Measurements from ENCODE around the gene FAT1.

FAT1 gene

GRCh38 chr4:186685767-186686183, 37.9 kb downstream of the FAT1 start:
- no peak for TF ChIP-seq SUZ12 (IDR thresholded peaks at IDR 0.05; ENCODE audit: extremely low read depth, insufficient read depth, insufficient read length)
- TF ChIP-seq YY1 (IDR thresholded peaks at IDR 0.05; ENCODE audit: insufficient read depth, insufficient read length): no peak
- TF ChIP-seq ZNF274 (IDR thresholded peaks at IDR 0.05; ENCODE audit: low read depth, low read length): no peak
- peaks cover 10% of the 10 kb centered on the region for H3K4me1 ChIP-seq (ENCODE audit: insufficient read depth, insufficient read length)
- no peak for DNase-seq (ENCODE audit: low read depth, low spot score)
- no peak overlapping the region for H3K4me3 ChIP-seq (ENCODE audit: insufficient read length, low read depth)
- H3K9me3 ChIP-seq (ENCODE audit: insufficient read depth, low read length): no peaks in the 10 kb centered on the region
- H3K36me3 ChIP-seq (ENCODE audit: insufficient read depth, insufficient read length, low read length): peaks cover 12% of the 10 kb centered on the region
- no peaks in the 10 kb centered on the region for H3K27me3 ChIP-seq (ENCODE audit: insufficient read depth, insufficient read length)
- peak overlapping the region; percentile 45 for H3K9ac ChIP-seq (ENCODE audit: insufficient read length, low read depth)

DNA sequence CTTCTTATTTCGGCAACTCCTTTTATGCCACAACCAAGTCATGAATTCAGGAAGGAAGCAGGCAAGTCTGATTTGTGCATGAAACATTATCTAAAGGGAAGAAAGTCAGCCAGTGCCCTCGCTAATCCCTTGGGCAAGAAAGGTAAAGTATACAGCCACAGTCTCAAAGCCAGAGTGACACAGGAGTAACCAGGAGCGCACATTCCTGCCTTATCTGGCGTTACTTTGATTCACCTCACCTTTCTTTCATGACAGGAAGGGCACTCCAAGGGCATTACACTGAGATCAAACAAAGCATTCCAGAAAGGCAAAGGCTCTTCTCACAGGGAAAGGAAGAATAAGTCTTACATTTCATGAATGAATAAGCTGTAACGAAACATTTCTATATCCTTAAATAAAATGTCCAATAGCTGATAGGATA, 38.8 kb downstream of the FAT1 start:
- H3K9me3 ChIP-seq (ENCODE audit: insufficient read depth, low read length): no peaks in the 10 kb centered on the region
- no peak for DNase-seq (ENCODE audit: low read depth, low spot score)
- no peak overlapping the region for H3K9ac ChIP-seq (ENCODE audit: insufficient read length, low read depth)
- H3K4me3 ChIP-seq (ENCODE audit: insufficient read length, low read depth): no peak overlapping the region
- no peaks in the 10 kb centered on the region for H3K27me3 ChIP-seq (ENCODE audit: insufficient read depth, insufficient read length)
- no peak for TF ChIP-seq ZNF274 (IDR thresholded peaks at IDR 0.05; ENCODE audit: low read depth, low read length)
- TF ChIP-seq YY1 (IDR thresholded peaks at IDR 0.05; ENCODE audit: insufficient read depth, insufficient read length): no peak
- peaks cover 10% of the 10 kb centered on the region for H3K4me1 ChIP-seq (ENCODE audit: insufficient read depth, insufficient read length)
- peaks cover 12% of the 10 kb centered on the region for H3K36me3 ChIP-seq (ENCODE audit: insufficient read depth, insufficient read length, low read length)

DNA sequence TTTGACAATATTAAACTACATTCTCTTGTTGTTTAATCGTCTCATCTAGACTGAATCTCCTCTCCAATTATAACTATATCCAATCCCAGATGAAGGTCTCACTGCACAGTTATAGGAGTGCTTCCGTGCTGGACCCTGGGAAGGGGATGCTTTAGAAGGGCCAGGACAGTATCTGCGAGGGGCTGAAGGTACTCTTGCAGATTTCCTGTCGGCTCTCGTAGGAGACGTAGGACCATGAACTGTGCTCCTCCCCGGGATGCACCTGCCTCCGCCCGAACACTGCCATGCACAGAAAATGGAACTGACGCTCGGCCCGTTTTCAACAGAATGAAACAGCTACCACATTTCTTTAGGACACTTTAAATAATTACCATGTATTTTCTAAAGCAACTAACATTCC, 39.4 kb downstream of the FAT1 start:
- Histone ChIP-seq H3K9me3 (ENCODE audit: insufficient read depth, low read length) (no peaks in the 10 kb centered on the region), H3K4me3 (ENCODE audit: insufficient read length, low read depth) (no peak overlapping the region), H3K27me3 (ENCODE audit: insufficient read depth, insufficient read length) (no peaks in the 10 kb centered on the region), H3K9ac (ENCODE audit: insufficient read length, low read depth) (no peak overlapping the region), H3K36me3 (ENCODE audit: insufficient read depth, insufficient read length, low read length) (peaks cover 12% of the 10 kb centered on the region), H3K4me1 (ENCODE audit: insufficient read depth, insufficient read length) (peaks cover 8% of the 10 kb centered on the region)
- no peak for TF ChIP-seq YY1 (IDR thresholded peaks at IDR 0.05; ENCODE audit: insufficient read depth, insufficient read length)
- DNase-seq (ENCODE audit: low read depth, low spot score): no peak

- DNase-seq (ENCODE audit: low read depth, low spot score): no peak
- Histone ChIP-seq H3K4me1 (ENCODE audit: insufficient read depth, insufficient read length) (peaks cover 7% of the 10 kb centered on the region), H3K9me3 (ENCODE audit: insufficient read depth, low read length) (no peaks in the 10 kb centered on the region), H3K9ac (ENCODE audit: insufficient read length, low read depth) (no peak overlapping the region), H3K4me3 (ENCODE audit: insufficient read length, low read depth) (no peak overlapping the region), H3K36me3 (ENCODE audit: insufficient read depth, insufficient read length, low read length) (peaks cover 12% of the 10 kb centered on the region), H3K27me3 (ENCODE audit: insufficient read depth, insufficient read length) (no peaks in the 10 kb centered on the region)
- TF ChIP-seq ZNF274 (IDR thresholded peaks at IDR 0.05; ENCODE audit: low read depth, low read length): no peak
- no peak for TF ChIP-seq SUZ12 (IDR thresholded peaks at IDR 0.05; ENCODE audit: extremely low read depth, insufficient read depth, insufficient read length)
- TF ChIP-seq YY1 (IDR thresholded peaks at IDR 0.05; ENCODE audit: insufficient read depth, insufficient read length): no peak
Observed at GRCh38 chr4:186680641-186681040, 43.0 kb downstream of the FAT1 start.

- no peaks in the 10 kb centered on the region for H3K27me3 ChIP-seq (ENCODE audit: insufficient read depth, insufficient read length)
- H3K4me1 ChIP-seq (ENCODE audit: insufficient read depth, insufficient read length): no peaks in the 10 kb centered on the region
- H3K36me3 ChIP-seq (ENCODE audit: insufficient read depth, insufficient read length, low read length): peaks cover 14% of the 10 kb centered on the region
- no peak for DNase-seq (ENCODE audit: low read depth, low spot score)
- H3K4me3 ChIP-seq (ENCODE audit: insufficient read length, low read depth): no peak overlapping the region
- no peaks in the 10 kb centered on the region for H3K9me3 ChIP-seq (ENCODE audit: insufficient read depth, low read length)
- no peak overlapping the region for H3K9ac ChIP-seq (ENCODE audit: insufficient read length, low read depth)
- TF ChIP-seq SUZ12 (IDR thresholded peaks at IDR 0.05; ENCODE audit: extremely low read depth, insufficient read depth, insufficient read length) (no peak), ZNF274 (IDR thresholded peaks at IDR 0.05; ENCODE audit: low read depth, low read length) (no peak), YY1 (IDR thresholded peaks at IDR 0.05; ENCODE audit: insufficient read depth, insufficient read length) (no peak)
Observed at GRCh38 chr4:186676531-186677161, 47.0 kb downstream of the FAT1 start.

DNA sequence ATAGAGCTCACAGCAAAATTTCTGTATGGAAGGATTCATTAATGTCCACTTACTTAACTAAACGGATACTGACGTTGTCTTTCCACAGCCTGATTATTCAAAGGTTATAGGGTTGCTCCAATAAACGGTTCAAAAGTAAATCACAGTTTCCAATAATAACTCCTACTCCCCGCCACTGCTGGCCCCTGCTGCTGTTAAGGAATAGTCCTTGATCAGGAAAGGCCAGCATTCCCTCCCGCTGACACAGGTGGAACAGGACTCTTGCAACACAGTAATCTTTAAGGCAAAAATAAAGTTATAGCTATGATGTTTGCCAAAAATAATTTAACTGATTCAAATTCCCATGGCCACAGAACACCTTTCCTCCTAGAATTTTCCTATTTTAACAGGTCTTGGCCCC, 53.9 kb downstream of the FAT1 start:
- DNase-seq (ENCODE audit: low read depth, low spot score): no peak
- H3K4me3 ChIP-seq (ENCODE audit: insufficient read length, low read depth): no peak overlapping the region
- H3K9me3 ChIP-seq (ENCODE audit: insufficient read depth, low read length): no peaks in the 10 kb centered on the region
- H3K9ac ChIP-seq (ENCODE audit: insufficient read length, low read depth): no peak overlapping the region
- no peak for TF ChIP-seq YY1 (IDR thresholded peaks at IDR 0.05; ENCODE audit: insufficient read depth, insufficient read length)
- no peak for TF ChIP-seq ZNF274 (IDR thresholded peaks at IDR 0.05; ENCODE audit: low read depth, low read length)
- TF ChIP-seq SUZ12 (IDR thresholded peaks at IDR 0.05; ENCODE audit: extremely low read depth, insufficient read depth, insufficient read length): no peak
- no peaks in the 10 kb centered on the region for H3K4me1 ChIP-seq (ENCODE audit: insufficient read depth, insufficient read length)
- peaks cover 41% of the 10 kb centered on the region for H3K36me3 ChIP-seq (ENCODE audit: insufficient read depth, insufficient read length, low read length)
- H3K27me3 ChIP-seq (ENCODE audit: insufficient read depth, insufficient read length): no peaks in the 10 kb centered on the region

GRCh38 chr4:186669159-186669731, 54.4 kb downstream of the FAT1 start:
- Histone ChIP-seq H3K36me3 (ENCODE audit: insufficient read depth, insufficient read length, low read length) (peaks cover 44% of the 10 kb centered on the region), H3K4me3 (ENCODE audit: insufficient read length, low read depth) (no peak overlapping the region), H3K27me3 (ENCODE audit: insufficient read depth, insufficient read length) (no peaks in the 10 kb centered on the region), H3K4me1 (ENCODE audit: insufficient read depth, insufficient read length) (no peaks in the 10 kb centered on the region), H3K9me3 (ENCODE audit: insufficient read depth, low read length) (no peaks in the 10 kb centered on the region), H3K9ac (ENCODE audit: insufficient read length, low read depth) (no peak overlapping the region)
- TF ChIP-seq ZNF274 (IDR thresholded peaks at IDR 0.05; ENCODE audit: low read depth, low read length) (no peak), SUZ12 (IDR thresholded peaks at IDR 0.05; ENCODE audit: extremely low read depth, insufficient read depth, insufficient read length) (no peak), YY1 (IDR thresholded peaks at IDR 0.05; ENCODE audit: insufficient read depth, insufficient read length) (no peak)
- DNase-seq (ENCODE audit: low read depth, low spot score): no peak

All from NT2/D1 (cell line).